Raji (cell line): ENCODE data around the gene SPTBN1.

Source experiments
- POLR2A ChIP-seq: IDR thresholded peaks from 2 replicates; pipeline ENCODE4 v1.6.1; 2011; ENCODE audit warnings: low read depth, low read length, control low read depth; ENCODE audit not compliant: insufficient read depth

The SPTBN1 gene

GRCh38 chr2:54455563-54456361 is at the start of gene SPTBN1:
SPTBN1 (plus strand) TSS chr2:54456327; CDS start chr2:54526419, 70,092 bp downstream.
- TF ChIP-seq POLR2A = no peak

- no peak for TF ChIP-seq POLR2A
These were observed 48.4 kb upstream of the SPTBN1 start for GRCh38 chr2:54407693-54408092.

- no peak for TF ChIP-seq POLR2A
These were observed 47.8 kb upstream of the SPTBN1 start for GRCh38 chr2:54408288-54408687.

GRCh38 chr2:54409752-54410151 is 46.4 kb upstream of the SPTBN1 start:
- no peak for TF ChIP-seq POLR2A

- TF ChIP-seq POLR2A = no peak
These were observed 44.2 kb upstream of the SPTBN1 start for GRCh38 chr2:54411801-54412354.

GRCh38 chr2:54416166-54416813 is 39.8 kb upstream of the SPTBN1 start:
- no peak for TF ChIP-seq POLR2A

- TF ChIP-seq POLR2A = no peak
These were observed 39.2 kb upstream of the SPTBN1 start for GRCh38 chr2:54416938-54417337.

GRCh38 chr2:54417577-54417976 is 38.5 kb upstream of the SPTBN1 start:
- no peak for TF ChIP-seq POLR2A

GRCh38 chr2:54419388-54419787 is 36.7 kb upstream of the SPTBN1 start:
- TF ChIP-seq POLR2A = no peak

GRCh38 chr2:54419855-54420523 is 36.1 kb upstream of the SPTBN1 start:
- no peak for TF ChIP-seq POLR2A

GRCh38 chr2:54420524-54421172 is 35.5 kb upstream of the SPTBN1 start:
- no peak for TF ChIP-seq POLR2A

- no peak for TF ChIP-seq POLR2A
These were observed 34.0 kb upstream of the SPTBN1 start for GRCh38 chr2:54422072-54422581.

GRCh38 chr2:54423213-54423612 is 32.9 kb upstream of the SPTBN1 start:
- TF ChIP-seq POLR2A = no peak

- no peak for TF ChIP-seq POLR2A
These were observed 31.5 kb upstream of the SPTBN1 start for GRCh38 chr2:54424555-54425163.
